Keratinocyte (primary cell): Measurements from ENCODE around the gene NKX3-2.
A peak's percentile ranks its signal among the peaks of the same experiment; 100 is the strongest.

Experiments
- CTCF ChIP-seq, 3 experiments: IDR thresholded peaks in 1 of 3; conservative IDR thresholded peaks in 1 of 3; optimal IDR thresholded peaks in 1 of 3; 2 replicates in 2 of 3; 3 replicates in 1 of 3; pipeline versions ENCODE3 to v1.5.1; 2011; ENCODE audit warnings: low read length in 3 of 3, mild to moderate bottlenecking in 3 of 3, moderate library complexity in 2 of 3, control low read depth in 1 of 3, inconsistent platforms in 1 of 3; ENCODE audit not compliant: insufficient read depth in 2 of 3; ENCODE audit errors: extremely low read depth in 1 of 3
- EZH2 ChIP-seq: IDR thresholded peaks from one replicate; pipeline ENCODE4 v1.6.1; 2012; ENCODE audit warnings: inconsistent platforms, mild to moderate bottlenecking, low read length, moderate library complexity

- peak; percentile 4 for TF ChIP-seq EZH2
- no peak for TF ChIP-seq CTCF (optimal IDR thresholded peaks at IDR 0.05 in 1 of 3, IDR thresholded peaks at IDR 0.05 in 1 of 3, conservative IDR thresholded peaks at IDR 0.05 in 1 of 3; ENCODE audit: extremely low read depth in 1 of 3, insufficient read depth in 2 of 3, low read length in 3 of 3)
Measured at GRCh38 chr4:13545394-13545808, 1.1 kb upstream of the NKX3-2 start.
